H1 (cell line): ENCODE data around the gene VEGFD. TPM values are rescaled to one million over a fixed set of nuclear protein-coding genes. Genes with fewer than 3 reads are reported as not detected.

Experiments used
- CTCF ChIA-PET: fragments of 300-600 bp; sonication (Branson Sonifier 250); formaldehyde crosslinking; loops from one replicate; lab custom pipeline; 2021; ENCODE audit not compliant: partially characterized antibody; lab: Charles Lee
- POLR2A ChIA-PET: fragments of 300-600 bp; sonication (Branson Sonifier 250); formaldehyde crosslinking; loops from one replicate; lab custom pipeline; 2021; ENCODE audit warnings: inconsistent platforms; ENCODE audit not compliant: partially characterized antibody; lab: Charles Lee
- DNase-seq, 2 experiments: peaks; one replicate each; pipeline versions ENCODE4 v3.0.0 to v3.0.0-alpha.2; 2010 to 2022; ENCODE audit warnings: low spot score in 2 of 2, low read depth in 1 of 2, mixed read lengths in 1 of 2
- FAIRE-seq: peaks from 2 replicates; lab custom pipeline; 2011; peaks lifted over from hg19 to GRCh38; lab: Jason Lieb, UNC
- H2AFZ ChIP-seq: 2 replicates; pipeline ENCODE4 v1.8.1; 2012; ENCODE audit warnings: low read length, inconsistent platforms
- H2AK5ac ChIP-seq: 2 replicates; pipeline ENCODE4 v1.6.1; 2013; ENCODE audit warnings: low read depth, low read length
- H2BK120ac ChIP-seq: replicated peaks from 2 replicates; pipeline ENCODE3; 2013; ENCODE audit warnings: low read depth, low read length, inconsistent platforms
- H2BK12ac ChIP-seq: 2 replicates; pipeline ENCODE4 v1.6.1; 2013; ENCODE audit warnings: low read depth, low read length
- H2BK15ac ChIP-seq: 2 replicates; pipeline ENCODE4 v1.6.1; 2013; ENCODE audit warnings: low read length
- H2BK20ac ChIP-seq: 2 replicates; pipeline ENCODE4 v1.6.1; 2013; ENCODE audit warnings: low read length
- H2BK5ac ChIP-seq: 2 replicates; pipeline ENCODE4 v1.6.1; 2013; ENCODE audit warnings: low read depth, low read length
- H3K14ac ChIP-seq: 2 replicates; pipeline ENCODE4 v1.6.1; 2013; ENCODE audit warnings: inconsistent platforms; ENCODE audit not compliant: insufficient read length
- H3K18ac ChIP-seq: 2 replicates; pipeline ENCODE4 v1.6.1; 2013; ENCODE audit warnings: low read length; ENCODE audit errors: extremely low read depth
- H3K23ac ChIP-seq: 2 replicates; pipeline ENCODE4 v1.6.1; 2013; ENCODE audit warnings: inconsistent platforms; ENCODE audit not compliant: insufficient read length
- H3K23me2 ChIP-seq: 2 replicates; pipeline ENCODE4 v1.6.1; 2013; ENCODE audit warnings: low read depth, low read length
- H3K27ac ChIP-seq: 2 replicates; pipeline ENCODE4 v1.6.1; 2011; ENCODE audit warnings: low read depth, low read length, inconsistent platforms
- H3K27me3 ChIP-seq, 4 experiments: replicated peaks in 1 of 4; 1 replicate in 1 of 4; 2 replicates in 3 of 4; pipeline versions ENCODE4 v1.6.1 to v1.8.1; 2011 to 2013; ENCODE audit warnings: low read length in 3 of 4, mild to moderate bottlenecking in 3 of 4, inconsistent platforms in 2 of 4, mixed read lengths in 2 of 4, moderate library complexity in 1 of 4; ENCODE audit not compliant: control insufficient read depth in 3 of 4, insufficient read depth in 3 of 4; ENCODE audit errors: extremely low read depth in 1 of 4
- H3K36me3 ChIP-seq, 4 experiments: 2 replicates each; pipeline versions ENCODE4 v1.6.1 to v1.8.1; 2011 to 2013; ENCODE audit warnings: mild to moderate bottlenecking in 4 of 4, low read length in 3 of 4, moderate library complexity in 2 of 4, control low read depth in 1 of 4, inconsistent platforms in 1 of 4; ENCODE audit not compliant: insufficient read depth in 4 of 4, control insufficient read depth in 2 of 4
- H3K4ac ChIP-seq: replicated peaks from 2 replicates; pipeline ENCODE3; 2013; ENCODE audit warnings: low read length, low read depth, mixed read lengths, inconsistent platforms; ENCODE audit not compliant: insufficient read length
- H3K4me1 ChIP-seq, 4 experiments: replicated peaks in 1 of 4; 1 replicate in 1 of 4; 2 replicates in 3 of 4; pipeline versions ENCODE4 v1.6.1 to v1.8.1; 2011 to 2013; ENCODE audit warnings: low read length in 3 of 4, inconsistent platforms in 2 of 4, mixed read lengths in 1 of 4; ENCODE audit not compliant: insufficient read depth in 4 of 4, control insufficient read depth in 3 of 4
- H3K4me2 ChIP-seq, 2 experiments: 2 replicates each; pipeline versions ENCODE4 v1.6.1 to v1.8.1; 2011 to 2013; ENCODE audit warnings: low read depth in 2 of 2, low read length in 2 of 2, control low read depth in 1 of 2, inconsistent platforms in 1 of 2, mild to moderate bottlenecking in 1 of 2; ENCODE audit not compliant: insufficient read depth in 1 of 2
- H3K4me3 ChIP-seq, 4 experiments: fragments of 200-600, 300-600 bp in 1 of 4; sonication (generic), shearing (Covaris generic), sonication (Bioruptor Twin) in 1 of 4; 2 replicates each; pipeline versions ENCODE4 v1.5.1 to v1.8.1; 2011 to 2016; ENCODE audit warnings: low read length in 4 of 4, low read depth in 3 of 4, control low read depth in 2 of 4, inconsistent platforms in 2 of 4, mild to moderate bottlenecking in 2 of 4, mixed read lengths in 1 of 4, moderate library complexity in 1 of 4; ENCODE audit not compliant: insufficient read depth in 2 of 4; ENCODE audit errors: extremely low read depth in 1 of 4
- H3K56ac ChIP-seq: replicated peaks from 2 replicates; pipeline ENCODE3; 2013; ENCODE audit warnings: low read depth, mild to moderate bottlenecking, mixed read lengths, low read length, inconsistent platforms; ENCODE audit not compliant: insufficient read length
- H3K79me1 ChIP-seq: 2 replicates; pipeline ENCODE4 v1.6.1; 2013; ENCODE audit warnings: low read depth, low read length, control low read depth
- H3K79me2 ChIP-seq, 2 experiments: 2 replicates each; pipeline versions ENCODE4 v1.6.1 to v1.8.1; 2012 to 2013; ENCODE audit warnings: low read length in 2 of 2, mild to moderate bottlenecking in 2 of 2, inconsistent platforms in 1 of 2; ENCODE audit not compliant: insufficient read depth in 2 of 2, control insufficient read depth in 1 of 2
- H3K9ac ChIP-seq, 4 experiments: replicated peaks in 1 of 4; 1 replicate in 1 of 4; 2 replicates in 3 of 4; pipeline versions ENCODE4 v1.6.1 to v1.8.1; 2011 to 2013; ENCODE audit warnings: low read depth in 3 of 4, low read length in 3 of 4, control low read depth in 2 of 4, mild to moderate bottlenecking in 2 of 4, moderate library complexity in 2 of 4, inconsistent platforms in 1 of 4; ENCODE audit errors: extremely low read depth in 1 of 4
- H3K9me3 ChIP-seq, 2 experiments: 2 replicates each; pipeline versions ENCODE4 v1.6.1 to v1.8.1; 2012 to 2013; ENCODE audit warnings: mild to moderate bottlenecking in 2 of 2, moderate library complexity in 2 of 2, control low read depth in 1 of 2, inconsistent platforms in 1 of 2, low read depth in 1 of 2, low read length in 1 of 2, mixed read lengths in 1 of 2; ENCODE audit not compliant: insufficient read depth in 2 of 2
- H4K20me1 ChIP-seq, 2 experiments: replicated peaks in 1 of 2; 2 replicates each; pipeline versions ENCODE3 to v1.8.1; 2011 to 2013; ENCODE audit warnings: inconsistent platforms in 2 of 2, low read length in 2 of 2, mild to moderate bottlenecking in 1 of 2; ENCODE audit not compliant: insufficient read depth in 2 of 2, control insufficient read depth in 1 of 2
- H4K5ac ChIP-seq: 2 replicates; pipeline ENCODE4 v1.6.1; 2013; ENCODE audit warnings: low read length, low read depth, mixed read lengths, inconsistent platforms; ENCODE audit not compliant: insufficient read length
- H4K8ac ChIP-seq: 2 replicates; pipeline ENCODE4 v1.8.0; 2013; ENCODE audit warnings: mild to moderate bottlenecking, moderate library complexity, low read length, inconsistent platforms; ENCODE audit not compliant: insufficient read depth; ENCODE audit errors: extremely low read depth
- H4K91ac ChIP-seq: replicated peaks from 2 replicates; pipeline ENCODE3; 2013; ENCODE audit warnings: low read length, mixed read lengths, inconsistent platforms; ENCODE audit not compliant: insufficient read length
- CBX5 ChIP-seq: fragments of 300-800, 300-1000 bp; sonication (generic); IDR thresholded peaks from 2 replicates; pipeline ENCODE4 v1.7.1; 2016; ENCODE audit warnings: antibody characterized with exemption, low read length, low read depth
- EZH2 ChIP-seq: fragments of 200-600 bp; sonication (generic); IDR thresholded peaks from 2 replicates; pipeline ENCODE4 v1.7.1; 2012; ENCODE audit warnings: low read depth, mild to moderate bottlenecking, moderate library complexity, low read length, inconsistent platforms; ENCODE audit not compliant: severe bottlenecking
- GABPA ChIP-seq: IDR thresholded peaks from 2 replicates; pipeline ENCODE4 v1.6.1; 2011; ENCODE audit warnings: mild to moderate bottlenecking, low read length, moderate library complexity, borderline replicate concordance; ENCODE audit not compliant: insufficient read depth
- HDAC2 ChIP-seq, 2 experiments: fragments of 300-600 bp in 1 of 2; sonication (generic) in 1 of 2; IDR thresholded peaks; 2 replicates each; pipeline ENCODE4 v1.6.1; 2011 to 2012; ENCODE audit warnings: low read depth in 2 of 2, low read length in 2 of 2, mild to moderate bottlenecking in 2 of 2, moderate library complexity in 2 of 2, borderline replicate concordance in 1 of 2, inconsistent platforms in 1 of 2
- RXRA ChIP-seq: IDR thresholded peaks from 2 replicates; pipeline ENCODE4 v1.6.1; 2011; ENCODE audit warnings: low read depth, mild to moderate bottlenecking, low read length, moderate library complexity; ENCODE audit not compliant: insufficient read depth
- SRF ChIP-seq: IDR thresholded peaks from 2 replicates; pipeline ENCODE4 v1.6.1; 2011; ENCODE audit warnings: mild to moderate bottlenecking, low read depth, low read length, moderate library complexity
- TCF12 ChIP-seq: IDR thresholded peaks from 2 replicates; pipeline ENCODE4 v1.6.1; 2011; ENCODE audit warnings: low read depth, mild to moderate bottlenecking, low read length
- YY1 ChIP-seq: IDR thresholded peaks from 2 replicates; pipeline ENCODE4 v1.6.1; 2011; ENCODE audit warnings: low read depth, mild to moderate bottlenecking, low read length
- WGBS, 2 experiments: shearing (Covaris generic) in 1 of 2; methylation state at CpG; one replicate each; pipeline versions ENCODE4 v1.1.6 to v1.1.7; 2013 to 2015; ENCODE audit warnings: low lambda C conversion rate in 2 of 2, mixed read lengths in 2 of 2, inconsistent platforms in 1 of 2, low coverage in 1 of 2, missing lambda C conversion rate in 1 of 2; ENCODE audit not compliant: insufficient replicate concordance in 2 of 2, insufficient coverage in 1 of 2, insufficient read length in 1 of 2; ENCODE audit errors: extremely low coverage in 1 of 2, missing lambda C conversion rate in 1 of 2; 5-methylcytosine and 5-hydroxymethylcytosine counted together
- polyA plus RNA-seq, 7 experiments: library from polyadenylated mRNA; depleted of rRNA in 3 of 7; stranded (reverse) in 5 of 7; unstranded in 2 of 7; fragments of >200 nt in 5 of 7; fragments of 200-250 nt in 2 of 7; gene quantifications; 1 replicate in 5 of 7; 2 replicates in 1 of 7; 4 replicates in 1 of 7; pipeline versions ENCODE4 v1.2.1 to v1.2.3, GENCODE V29; 2011 to 2013; ENCODE audit warnings: missing spikeins in 2 of 7, mixed read lengths in 2 of 7
- total RNA-seq: library from RNA; stranded (reverse); fragmentation: NEBNext Ultra II Directional; extraction: Animal tissue kit (Norgen Biotek cat#: 25700); gene quantifications from 2 replicates; pipeline ENCODE4 v1.2.1, GENCODE V29; 2021
- TF ChIP-seq, protein P1 (sequence below), 3 experiments: IDR thresholded peaks; 1 replicate in 2 of 3; 2 replicates in 1 of 3; pipeline versions ENCODE4 v1.5.1 to v1.6.1; 2011; ENCODE audit warnings: low read length in 3 of 3, mild to moderate bottlenecking in 3 of 3, inconsistent platforms in 2 of 3, low read depth in 1 of 3, moderate library complexity in 1 of 3; ENCODE audit not compliant: insufficient read depth in 1 of 3; ENCODE audit errors: control extremely low read depth in 1 of 3

VEGFD gene
- total and polyA plus RNA-seq, 2 of the 8 experiments (the other 6 are each of a cell fraction or from before 2014, with no cell fraction given), result 0.06 TPM; not detected in 1

DNA sequence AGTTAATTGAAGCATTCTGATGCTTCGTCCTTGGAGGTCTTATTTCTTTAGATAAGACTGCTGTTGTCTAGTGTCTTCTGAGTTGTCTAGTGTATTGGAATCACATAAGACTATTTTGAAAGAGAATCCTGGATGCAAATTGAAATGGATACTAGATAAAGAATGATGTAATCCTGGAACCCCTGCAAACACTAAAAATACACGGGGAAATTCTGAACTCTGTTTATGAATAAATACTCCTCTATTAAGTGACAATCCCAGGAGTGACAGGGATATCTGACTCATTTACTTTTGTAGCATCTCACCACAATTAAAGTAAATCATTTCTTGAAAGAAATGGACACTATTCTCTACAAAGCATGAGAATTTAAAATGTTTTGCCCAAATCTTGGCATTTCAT, 69.7 kb downstream of the VEGFD start:
- Histone ChIP-seq H3K18ac (no peak overlapping the region), H2AK5ac (no peak overlapping the region), H3K14ac (no peak overlapping the region), H3K9me3 (no peaks in the 10 kb centered on the region), H3K36me3 (no peaks in the 10 kb centered on the region; a peak in 1 of 8 replicates), H3K9ac (no peak overlapping the region), H3K56ac (no peak overlapping the region), H3K79me2 (no peaks in the 10 kb centered on the region), H2AFZ (no peak overlapping the region), H3K23me2 (no peaks in the 10 kb centered on the region), H4K8ac (no peak overlapping the region), H2BK15ac (no peak overlapping the region), H3K4ac (no peak overlapping the region), H4K5ac (no peak overlapping the region), H3K27me3 (no peaks in the 10 kb centered on the region), H2BK120ac (no peak overlapping the region), H4K91ac (no peak overlapping the region), H2BK12ac (no peak overlapping the region), H2BK5ac (no peak overlapping the region), H3K79me1 (no peaks in the 10 kb centered on the region), H4K20me1 (no peaks in the 10 kb centered on the region), H3K23ac (no peak overlapping the region), H2BK20ac (no peak overlapping the region), H3K4me2 (no peak overlapping the region), H3K27ac (no peak overlapping the region), H3K4me3 (no peak overlapping the region), H3K4me1 (no peaks in the 10 kb centered on the region)
- POLR2A ChIA-PET, result no interaction called here
- TF ChIP-seq GABPA (no peak), RXRA (no peak), CBX5 (no peak), YY1 (no peak), HDAC2 (IDR thresholded peaks at IDR 0.05; ENCODE audit: borderline replicate concordance in 1 of 2, low read depth in 2 of 2, low read length in 2 of 2) (no peak), TCF12 (no peak), SRF (no peak), EZH2 (no peak)
- TF ChIP-seq, protein P1, sequence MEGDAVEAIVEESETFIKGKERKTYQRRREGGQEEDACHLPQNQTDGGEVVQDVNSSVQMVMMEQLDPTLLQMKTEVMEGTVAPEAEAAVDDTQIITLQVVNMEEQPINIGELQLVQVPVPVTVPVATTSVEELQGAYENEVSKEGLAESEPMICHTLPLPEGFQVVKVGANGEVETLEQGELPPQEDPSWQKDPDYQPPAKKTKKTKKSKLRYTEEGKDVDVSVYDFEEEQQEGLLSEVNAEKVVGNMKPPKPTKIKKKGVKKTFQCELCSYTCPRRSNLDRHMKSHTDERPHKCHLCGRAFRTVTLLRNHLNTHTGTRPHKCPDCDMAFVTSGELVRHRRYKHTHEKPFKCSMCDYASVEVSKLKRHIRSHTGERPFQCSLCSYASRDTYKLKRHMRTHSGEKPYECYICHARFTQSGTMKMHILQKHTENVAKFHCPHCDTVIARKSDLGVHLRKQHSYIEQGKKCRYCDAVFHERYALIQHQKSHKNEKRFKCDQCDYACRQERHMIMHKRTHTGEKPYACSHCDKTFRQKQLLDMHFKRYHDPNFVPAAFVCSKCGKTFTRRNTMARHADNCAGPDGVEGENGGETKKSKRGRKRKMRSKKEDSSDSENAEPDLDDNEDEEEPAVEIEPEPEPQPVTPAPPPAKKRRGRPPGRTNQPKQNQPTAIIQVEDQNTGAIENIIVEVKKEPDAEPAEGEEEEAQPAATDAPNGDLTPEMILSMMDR (IDR thresholded peaks at IDR 0.05; ENCODE audit: control extremely low read depth in 1 of 3, insufficient read depth in 1 of 3, low read depth in 1 of 3, low read length in 3 of 3), result no peak
- CTCF ChIA-PET, result no interaction called here
- 92% methylated on average over 2 of the region's 2 CpGs; no CpG with 5 or more reads in 1 of the 2 experiments for WGBS, 2 experiments
- FAIRE-seq (no peak), DNase-seq (no peak)
